ENCODE measurements around the gene MR1.
"Not testable (repeated sequence)": the region's sequence is repeated elsewhere in the genome, so short reads cannot be mapped to it uniquely, and the experiment has no call there.

MR1 gene

DNA sequence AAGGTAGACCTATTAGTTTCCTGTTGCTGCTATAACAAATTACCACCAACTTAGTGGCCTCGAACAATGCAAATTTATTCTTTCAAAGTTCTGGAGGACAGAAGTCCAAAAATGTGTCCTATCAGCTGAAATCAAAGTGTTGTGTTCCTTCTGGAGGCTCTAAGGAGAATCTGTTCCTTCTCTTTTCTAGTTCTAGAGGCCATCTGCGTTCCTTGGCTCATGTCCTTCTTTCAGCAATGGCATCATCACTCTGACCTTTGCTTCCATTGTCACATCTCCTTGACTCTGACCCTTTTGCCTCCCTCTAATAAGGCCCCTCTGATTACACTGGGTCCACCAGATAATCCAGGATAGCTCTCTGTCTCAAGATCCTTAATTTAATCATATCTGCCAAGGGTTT lies 1.2 kb upstream of the MR1 start:
- no peak for DNase-seq

DNA sequence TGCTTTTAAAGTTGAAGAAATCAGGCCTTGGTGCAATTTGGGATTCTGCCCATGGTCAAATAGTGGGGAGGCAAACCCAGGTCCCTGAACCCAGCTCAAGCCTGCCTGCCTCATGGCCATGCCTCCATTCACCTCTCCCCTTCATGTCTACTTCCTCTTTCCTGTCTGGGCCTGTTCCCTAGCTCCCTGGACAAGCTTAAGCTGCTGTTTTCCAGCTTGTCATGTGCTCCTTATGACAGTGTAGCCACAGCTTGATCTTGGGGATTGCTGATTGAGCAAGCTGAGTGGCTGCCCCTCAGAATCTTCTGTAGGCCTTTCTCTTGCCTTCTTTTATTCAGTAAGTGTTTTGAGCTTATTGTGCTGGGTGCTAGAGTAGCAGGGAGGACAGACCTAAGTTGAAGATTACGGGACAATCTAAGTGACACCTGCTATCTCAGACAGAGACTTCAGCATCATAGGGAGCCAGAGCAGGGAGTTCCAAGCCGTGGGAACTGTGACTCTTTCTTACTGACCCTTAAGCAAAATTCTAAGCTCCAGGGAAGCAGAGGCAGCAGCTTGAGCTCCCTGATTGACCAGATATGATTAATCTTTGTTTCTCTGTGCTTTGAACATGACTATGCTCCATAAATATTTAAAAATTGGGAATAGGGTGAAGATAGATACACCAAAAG lies 520 bp upstream of the MR1 start:
- DNase-seq, result no peak

- DNase-seq, result not testable (repeated sequence)
Observed at GRCh38 chr1:181035210-181035609, 1.4 kb downstream of the MR1 start.

GRCh38 chr1:181036107-181036836 lies 2.5 kb downstream of the MR1 start:
- DNase-seq, result no peak

DNA sequence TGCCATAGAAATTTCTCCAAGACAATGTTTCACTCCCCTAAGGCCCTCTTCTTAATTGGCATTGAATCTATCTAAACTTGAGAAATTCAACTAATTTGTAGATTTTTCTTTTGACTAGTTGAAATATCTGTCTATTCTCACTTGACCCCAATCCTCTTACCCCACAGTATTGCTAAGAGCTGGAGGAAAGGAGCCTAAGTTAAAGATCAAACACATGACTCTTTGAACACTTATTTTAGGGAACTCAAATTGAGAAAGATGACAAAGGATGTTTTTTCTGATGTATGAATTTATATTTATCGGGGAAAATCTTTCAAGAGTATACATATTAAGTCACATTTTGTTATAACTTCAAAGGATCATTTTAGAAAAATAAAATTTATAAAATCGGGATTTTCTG lies 3.6 kb downstream of the MR1 start:
- no peak for DNase-seq

DNA sequence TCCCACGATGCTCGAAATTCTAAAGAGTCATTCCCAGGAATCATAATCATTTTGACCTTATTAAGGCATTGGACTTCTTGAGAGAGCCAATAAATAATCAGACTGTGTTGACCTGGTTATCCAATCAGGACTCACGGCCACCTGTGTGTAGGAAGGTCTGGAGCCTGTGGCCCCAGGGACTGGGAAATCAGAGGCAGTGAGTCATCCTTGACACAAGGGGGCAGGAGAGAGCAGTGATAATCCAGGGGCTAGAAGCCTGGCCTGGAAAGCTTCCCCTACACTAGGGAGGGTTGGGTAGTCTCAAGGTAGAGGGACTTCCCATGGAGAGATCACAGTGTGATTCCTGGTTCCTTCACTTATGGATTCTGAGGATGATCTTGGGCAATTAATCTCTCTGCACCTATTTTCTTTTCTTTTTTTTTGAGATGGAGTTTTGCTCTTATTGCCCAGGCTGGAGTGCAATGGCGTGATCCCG lies 4.7 kb downstream of the MR1 start:
- peak; percentile 60 for DNase-seq

GRCh38 chr1:181040284-181040865 lies 6.6 kb downstream of the MR1 start:
- DNase-seq, result no peak

DNA sequence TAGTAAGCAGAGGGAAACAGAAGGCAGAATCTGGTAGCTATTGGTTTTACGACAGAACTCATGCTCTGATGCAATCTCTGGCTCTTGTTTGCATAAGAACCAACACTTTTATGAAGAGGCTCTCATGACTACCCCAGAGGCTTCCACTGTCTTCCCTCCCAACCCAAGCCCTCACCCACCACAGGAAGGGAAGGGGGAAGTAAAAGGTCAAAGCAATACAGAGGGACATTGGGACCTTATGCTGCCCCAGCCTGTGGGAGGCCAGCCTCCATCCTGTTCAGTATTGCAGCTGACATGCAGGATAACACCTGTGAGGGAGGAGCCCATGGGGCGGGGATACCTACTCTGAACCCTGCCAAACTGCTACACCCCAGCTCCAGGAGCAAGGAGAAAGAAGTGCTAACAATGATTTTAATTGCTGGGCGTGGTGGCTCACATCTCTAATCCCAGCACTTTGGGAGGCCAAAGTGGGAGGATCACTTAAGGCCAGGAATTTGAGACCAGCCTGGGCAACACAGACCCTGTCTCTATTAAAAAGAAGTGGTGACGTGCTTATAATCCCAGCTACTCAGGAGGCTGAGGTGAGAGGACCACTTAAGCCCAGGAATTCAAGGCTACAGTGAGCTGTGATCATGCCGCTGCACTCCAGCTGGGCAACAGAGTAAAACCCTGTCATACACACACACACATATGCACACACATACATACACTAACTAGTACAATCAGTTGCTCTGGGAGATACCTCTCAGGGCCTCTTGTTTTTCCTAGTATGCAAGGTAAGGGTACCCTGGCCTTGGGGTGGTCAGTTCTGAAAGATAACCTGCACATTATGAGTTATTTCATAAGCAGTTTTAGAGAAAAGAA lies 9.5 kb downstream of the MR1 start:
- DNase-seq, result no peak

DNA sequence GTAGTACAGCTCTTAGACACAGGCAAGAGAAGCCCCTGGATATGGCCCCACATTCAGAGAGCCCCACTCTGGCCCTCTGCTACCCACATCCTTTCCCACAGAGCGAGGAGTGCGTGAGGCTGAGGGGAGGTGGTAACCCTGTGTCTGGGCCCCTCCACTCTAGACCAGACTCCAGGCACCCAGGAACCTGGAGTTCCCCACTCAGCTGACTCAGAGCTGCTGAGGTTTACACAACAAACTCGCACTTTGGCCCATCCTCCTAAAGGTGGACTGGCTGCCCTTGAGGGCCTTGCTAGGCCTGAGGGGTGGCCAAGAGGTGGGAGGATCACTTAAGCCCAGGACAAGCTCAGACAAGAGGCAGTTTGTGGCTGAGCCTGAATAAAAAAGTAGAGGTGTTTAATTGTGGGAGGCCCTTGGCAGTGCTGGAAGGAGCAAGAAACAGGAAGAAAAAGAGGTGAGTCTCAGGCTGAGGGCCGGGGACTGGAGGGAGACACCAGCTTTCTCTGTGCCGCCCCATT lies 10.7 kb downstream of the MR1 start:
- DNase-seq, result peak; percentile 42

DNA sequence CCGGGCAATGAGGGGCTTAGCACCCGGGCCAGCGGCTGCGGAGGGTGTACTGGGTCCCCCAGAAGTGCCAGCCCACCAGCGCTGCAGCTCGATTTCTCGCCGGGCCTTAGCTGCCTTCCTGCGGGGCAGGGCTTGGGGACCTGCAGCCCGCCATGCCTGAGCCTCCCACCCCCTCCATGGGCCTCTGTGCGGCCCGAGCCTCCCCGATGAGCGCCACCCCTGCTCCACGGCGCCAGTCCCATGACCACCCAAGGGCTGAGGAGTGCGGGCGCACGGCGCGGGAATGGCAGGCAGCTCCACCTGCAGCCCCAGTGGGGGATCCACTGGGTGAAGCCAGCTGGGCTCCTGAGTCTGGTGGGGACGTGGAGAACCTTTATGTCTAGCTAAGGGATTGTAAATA lies 12.2 kb downstream of the MR1 start:
- DNase-seq, result not testable (repeated sequence)

- no peak for DNase-seq
Observed at GRCh38 chr1:181049378-181049777, 15.6 kb downstream of the MR1 start.

DNA sequence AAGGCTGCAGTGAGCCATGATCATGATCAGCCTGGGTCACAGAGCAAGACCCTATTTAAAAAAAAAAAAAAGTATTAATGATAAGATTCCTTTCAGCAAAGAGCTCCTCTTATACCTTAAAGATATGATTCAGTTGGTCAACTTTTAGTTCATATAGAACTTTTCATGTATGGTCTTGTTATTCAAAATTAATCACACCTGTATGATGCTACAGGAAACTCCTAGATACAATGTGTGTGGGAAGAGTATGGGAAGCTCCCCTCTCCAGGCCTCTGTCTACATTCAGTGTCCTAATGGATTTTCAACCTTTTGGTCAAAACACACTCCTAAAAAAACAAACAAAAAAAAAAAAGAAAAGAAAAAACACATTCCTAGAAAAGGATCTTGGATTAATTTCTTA lies 17.1 kb downstream of the MR1 start:
- DNase-seq, result no peak

DNA sequence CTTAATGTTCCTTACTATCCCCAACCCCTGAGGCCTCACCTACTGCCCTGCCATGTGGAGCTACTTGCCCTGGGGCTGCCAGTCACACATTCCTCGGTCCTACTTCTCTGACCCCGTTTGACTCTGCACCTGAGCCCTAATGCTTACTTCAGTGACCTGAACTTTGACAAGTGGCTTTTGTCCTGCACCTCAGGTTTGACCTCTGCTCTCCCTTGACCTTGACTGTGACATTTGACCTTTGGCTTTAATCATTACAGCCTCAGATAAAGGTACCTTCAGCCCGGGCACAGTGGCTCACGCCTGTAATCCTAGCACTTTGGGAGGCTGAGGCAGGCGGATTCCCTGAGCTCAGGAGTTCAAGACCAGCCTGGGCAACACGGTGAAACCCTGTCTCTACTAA lies 22.8 kb downstream of the MR1 start:
- no peak for DNase-seq

- no peak for DNase-seq
Observed at GRCh38 chr1:181057079-181057478, 23.3 kb downstream of the MR1 start.

DNA sequence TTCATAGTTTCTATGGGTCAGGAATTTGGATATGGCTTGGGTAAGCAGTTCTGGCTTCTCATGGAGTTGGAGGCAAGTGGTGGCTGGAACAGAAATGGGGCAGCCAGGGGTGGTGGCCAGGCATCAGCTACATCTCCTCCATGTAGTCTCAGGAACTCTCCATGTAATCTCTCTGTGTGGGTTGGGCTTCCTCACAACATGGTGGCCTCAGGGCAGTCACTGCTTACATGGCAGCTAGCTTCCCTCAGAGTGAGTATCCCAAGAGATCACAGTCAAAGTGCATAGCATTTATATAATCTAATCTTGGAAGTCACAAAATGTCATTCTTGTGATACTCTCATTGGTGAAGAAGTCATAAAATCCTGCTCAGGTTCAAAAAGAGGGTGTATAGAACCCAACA lies 25.7 kb downstream of the MR1 start:
- no peak for DNase-seq

DNA sequence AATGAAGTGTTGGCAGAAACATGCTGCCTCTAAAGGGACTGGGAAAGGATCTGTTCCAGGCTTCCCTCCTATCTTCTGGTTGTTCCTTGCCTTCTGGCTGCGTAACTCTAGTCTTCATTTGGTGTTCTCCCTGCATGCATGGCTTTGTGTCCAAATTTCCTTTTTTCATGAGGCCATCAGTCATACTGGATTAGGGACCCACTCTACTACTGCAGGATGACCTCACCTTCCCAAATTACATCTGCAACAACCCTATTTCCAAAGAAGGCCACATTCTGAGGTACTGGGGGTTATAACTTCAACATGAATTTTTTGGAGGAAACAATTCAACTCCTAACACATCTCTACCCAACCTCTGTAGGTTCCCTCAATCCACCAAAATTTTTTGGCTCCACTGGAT lies 26.3 kb downstream of the MR1 start:
- no peak for DNase-seq

GRCh38 chr1:181060947-181061346 lies 27.2 kb downstream of the MR1 start:
- not testable (repeated sequence) for DNase-seq

GRCh38 chr1:181061487-181061886 lies 27.7 kb downstream of the MR1 start:
- DNase-seq, result no peak

- peak; percentile 26 for DNase-seq
Observed at GRCh38 chr1:181061891-181062835, 28.4 kb downstream of the MR1 start.

GRCh38 chr1:181062836-181063428 lies 29.1 kb downstream of the MR1 start:
- DNase-seq, result no peak

- DNase-seq, result no peak
Observed at GRCh38 chr1:181064011-181064623, 30.3 kb downstream of the MR1 start.

Data from activated CD8-positive, alpha-beta memory T cell treated with anti-CD3 and anti-CD28 coated beads, Interleukin-2, amount 50 U/mL, for 4 hours (primary cell).